SK-N-SH (cell line): ENCODE results near the gene NUMB.

Source experiments
- EZH2phosphoT487 ChIP-seq: fragments of 200-600 bp; sonication (generic); IDR thresholded peaks from 2 replicates; pipeline ENCODE4 v1.6.1; 2017; ENCODE audit warnings: low read depth, mixed run types, mild to moderate bottlenecking, antibody characterized with exemption, moderate library complexity, borderline replicate concordance
- FOXM1 ChIP-seq: IDR thresholded peaks from 2 replicates; pipeline ENCODE4 v1.4.0; 2012; ENCODE audit warnings: low read depth, mild to moderate bottlenecking
- YY1 ChIP-seq: IDR thresholded peaks from 2 replicates; pipeline ENCODE4 v1.4.0; 2012; ENCODE audit warnings: low read depth, mild to moderate bottlenecking
- TF ChIP-seq, protein P1 (sequence below): fragments of 200-600 bp; sonication (generic); IDR thresholded peaks from 2 replicates; pipeline ENCODE4 v1.6.1; 2017; ENCODE audit warnings: antibody characterized with exemption, mild to moderate bottlenecking, moderate library complexity

DNA sequence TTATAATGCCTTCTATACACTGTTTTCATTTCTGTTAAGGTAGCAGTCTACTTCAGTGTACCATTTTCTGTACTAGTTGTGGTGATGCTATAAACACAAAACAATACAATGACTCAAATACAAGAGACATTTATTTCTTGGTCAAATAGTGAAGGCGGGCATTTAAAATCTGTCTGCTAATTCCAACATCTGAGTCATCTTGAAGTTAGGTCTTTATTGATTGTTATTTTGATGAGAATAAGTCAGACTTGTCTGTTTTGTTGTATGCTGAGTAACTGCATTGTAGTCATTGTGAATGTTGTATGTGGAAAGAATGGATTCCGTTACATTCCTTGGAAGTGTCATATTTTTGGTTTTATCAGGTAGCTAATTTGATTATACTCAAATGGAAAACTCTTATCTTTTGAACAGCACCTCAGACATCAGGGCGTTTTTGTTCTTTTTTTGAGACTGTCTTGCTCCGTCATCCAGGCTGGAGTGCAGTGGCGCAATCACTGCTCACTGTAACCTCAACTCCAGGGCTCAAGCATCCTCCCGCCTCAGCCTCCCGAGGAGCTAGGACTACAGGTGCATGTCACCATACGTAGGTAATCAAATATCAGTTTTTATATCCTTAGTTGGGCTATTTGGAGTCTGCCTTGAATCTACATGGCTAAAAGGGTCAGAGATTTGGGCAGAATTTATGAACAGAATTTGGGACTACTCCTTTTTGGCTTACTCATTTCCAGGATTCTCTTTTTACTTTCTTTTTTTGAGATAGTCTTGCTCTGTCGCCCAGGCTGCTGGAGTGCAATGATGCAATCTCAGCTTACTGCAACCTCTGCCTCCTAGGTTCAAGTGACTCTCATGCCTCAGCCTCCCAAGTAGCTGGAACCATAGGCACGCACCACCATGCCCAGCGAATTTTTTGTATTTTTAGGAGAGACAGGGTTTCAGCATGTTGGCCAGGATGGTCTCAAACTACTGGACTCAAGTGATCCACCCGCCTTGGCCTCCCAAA is 164.3 kb downstream of the NUMB start:
- no peak for TF ChIP-seq EZH2phosphoT487
- TF ChIP-seq, protein P1, sequence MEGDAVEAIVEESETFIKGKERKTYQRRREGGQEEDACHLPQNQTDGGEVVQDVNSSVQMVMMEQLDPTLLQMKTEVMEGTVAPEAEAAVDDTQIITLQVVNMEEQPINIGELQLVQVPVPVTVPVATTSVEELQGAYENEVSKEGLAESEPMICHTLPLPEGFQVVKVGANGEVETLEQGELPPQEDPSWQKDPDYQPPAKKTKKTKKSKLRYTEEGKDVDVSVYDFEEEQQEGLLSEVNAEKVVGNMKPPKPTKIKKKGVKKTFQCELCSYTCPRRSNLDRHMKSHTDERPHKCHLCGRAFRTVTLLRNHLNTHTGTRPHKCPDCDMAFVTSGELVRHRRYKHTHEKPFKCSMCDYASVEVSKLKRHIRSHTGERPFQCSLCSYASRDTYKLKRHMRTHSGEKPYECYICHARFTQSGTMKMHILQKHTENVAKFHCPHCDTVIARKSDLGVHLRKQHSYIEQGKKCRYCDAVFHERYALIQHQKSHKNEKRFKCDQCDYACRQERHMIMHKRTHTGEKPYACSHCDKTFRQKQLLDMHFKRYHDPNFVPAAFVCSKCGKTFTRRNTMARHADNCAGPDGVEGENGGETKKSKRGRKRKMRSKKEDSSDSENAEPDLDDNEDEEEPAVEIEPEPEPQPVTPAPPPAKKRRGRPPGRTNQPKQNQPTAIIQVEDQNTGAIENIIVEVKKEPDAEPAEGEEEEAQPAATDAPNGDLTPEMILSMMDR: no peak
- TF ChIP-seq FOXM1: no peak
- TF ChIP-seq YY1: no peak
